HepG2 (cell line): Measurements from ENCODE around the gene CEBPB. TPM values are rescaled to one million over a fixed set of nuclear protein-coding genes. Genes with fewer than 3 reads are reported as not detected.

Experiments
- ARNT2 ChIP-seq: sonication (generic); formaldehyde crosslinking; IDR thresholded peaks from 2 replicates; pipeline ENCODE4 v1.8.0; 2022; ENCODE audit warnings: mild to moderate bottlenecking, low read depth, missing genetic modification reagents, moderate library complexity
- ATM ChIP-seq: fragments of 450-650 bp; IDR thresholded peaks from 2 replicates; pipeline ENCODE4 v1.7.1; 2017; ENCODE audit warnings: mild to moderate bottlenecking, borderline replicate concordance
- ELF1 ChIP-seq: sonication (generic); formaldehyde crosslinking; IDR thresholded peaks from 2 replicates; pipeline ENCODE4 v1.4.0; 2020; ENCODE audit warnings: missing genetic modification reagents
- GFI1 ChIP-seq: sonication (generic); formaldehyde crosslinking; IDR thresholded peaks from 2 replicates; pipeline ENCODE4 v1.5.0; 2020; ENCODE audit warnings: missing genetic modification reagents, mild to moderate bottlenecking, borderline replicate concordance
- HNF1A ChIP-seq, 2 experiments: sonication (generic) in 1 of 2; formaldehyde crosslinking in 1 of 2; IDR thresholded peaks; 2 replicates each; pipeline versions ENCODE4 v1.4.0 to v1.6.1; 2016 to 2020; ENCODE audit warnings: borderline replicate concordance in 1 of 2, low read depth in 1 of 2, mild to moderate bottlenecking in 1 of 2, missing genetic modification reagents in 1 of 2
- ISX ChIP-seq: sonication (generic); formaldehyde crosslinking; conservative IDR thresholded peaks from 2 replicates; pipeline ENCODE4 v1.5.0; 2020; ENCODE audit warnings: missing genetic modification reagents
- KDM5A ChIP-seq: fragments of 200-600 bp; sonication (generic); IDR thresholded peaks from 2 replicates; pipeline ENCODE4 v1.7.0; 2018; ENCODE audit warnings: antibody characterized with exemption, mild to moderate bottlenecking, low read length, borderline replicate concordance
- NFE2 ChIP-seq: sonication (generic); formaldehyde crosslinking; IDR thresholded peaks from 2 replicates; pipeline ENCODE4 v1.4.0; 2020; ENCODE audit warnings: missing genetic modification reagents
- NR2F6 ChIP-seq, 2 experiments: IDR thresholded peaks; 2 replicates each; pipeline ENCODE4 v1.6.1; 2016; ENCODE audit warnings: antibody characterized with exemption in 1 of 2, mild to moderate bottlenecking in 1 of 2
- PCBP2 ChIP-seq: fragments of 200-400 bp; formaldehyde crosslinking; optimal IDR thresholded peaks from 2 replicates; pipeline ENCODE3; 2018; ENCODE audit warnings: low read length, low read depth; ENCODE audit not compliant: poor library complexity, severe bottlenecking
- RCOR2 ChIP-seq: IDR thresholded peaks from 2 replicates; pipeline ENCODE4 v1.6.1; 2016; ENCODE audit warnings: missing biosample characterization, missing genetic modification reagents
- ZNF232 ChIP-seq: sonication (generic); formaldehyde crosslinking; IDR thresholded peaks from 2 replicates; pipeline ENCODE4 v1.4.0; 2020; ENCODE audit warnings: missing genetic modification reagents, borderline replicate concordance
- ZNF432 ChIP-seq: sonication (generic); formaldehyde crosslinking; IDR thresholded peaks from 2 replicates; pipeline ENCODE4 v1.5.0; 2020; ENCODE audit warnings: missing genetic modification reagents, mild to moderate bottlenecking, borderline replicate concordance
- ZNF547 ChIP-seq: sonication (generic); formaldehyde crosslinking; IDR thresholded peaks from 2 replicates; pipeline ENCODE4 v1.5.1; 2020; ENCODE audit warnings: mild to moderate bottlenecking, missing genetic modification reagents
- ZSCAN9 ChIP-seq: IDR thresholded peaks from 2 replicates; pipeline ENCODE4 v1.6.1; 2016; ENCODE audit warnings: borderline replicate concordance
- polyA plus RNA-seq, 8 experiments: library from polyadenylated mRNA; depleted of rRNA in 3 of 8; stranded (reverse) in 7 of 8; unstranded in 1 of 8; fragments of >200 nt; fragmentation: Illumina TruSeq in 4 of 8; extraction: Trizol in 4 of 8; gene quantifications; 2 replicates each; pipeline versions ENCODE4 v1.2.1 to v1.2.3, GENCODE V29; 2011 to 2016; ENCODE audit warnings: low read depth in 4 of 8, missing spikeins in 1 of 8, mixed read lengths in 1 of 8; ENCODE audit not compliant: insufficient read depth in 1 of 8
- total RNA-seq, 5 experiments: library from RNA; depleted of rRNA; stranded (reverse); fragments of >200 nt; fragmentation: Illumina TruSeq; extraction: Trizol; gene quantifications; 2 replicates each; pipeline ENCODE4 v1.2.3, GENCODE V29; 2016; ENCODE audit warnings: low read depth in 1 of 5
- TF ChIP-seq, protein P1 (sequence below): sonication (generic); formaldehyde crosslinking; IDR thresholded peaks from 2 replicates; pipeline ENCODE4 v1.9.0; 2021; ENCODE audit warnings: missing genetic modification reagents, mild to moderate bottlenecking, borderline replicate concordance
- TF ChIP-seq, protein P2 (sequence below): sonication (generic); formaldehyde crosslinking; IDR thresholded peaks from 2 replicates; pipeline ENCODE4 v1.5.0; 2020; ENCODE audit warnings: missing genetic modification reagents
- TF ChIP-seq, protein P3 (sequence below): sonication (generic); formaldehyde crosslinking; IDR thresholded peaks from 2 replicates; pipeline ENCODE4 v1.5.0; 2020; ENCODE audit warnings: missing genetic modification reagents, mild to moderate bottlenecking, borderline replicate concordance

The CEBPB gene
- total and polyA plus RNA-seq, 2 of the 13 experiments (the other 11 are each of a cell fraction or from before 2014, with no cell fraction given), result 18.5 to 28.2 TPM

DNA sequence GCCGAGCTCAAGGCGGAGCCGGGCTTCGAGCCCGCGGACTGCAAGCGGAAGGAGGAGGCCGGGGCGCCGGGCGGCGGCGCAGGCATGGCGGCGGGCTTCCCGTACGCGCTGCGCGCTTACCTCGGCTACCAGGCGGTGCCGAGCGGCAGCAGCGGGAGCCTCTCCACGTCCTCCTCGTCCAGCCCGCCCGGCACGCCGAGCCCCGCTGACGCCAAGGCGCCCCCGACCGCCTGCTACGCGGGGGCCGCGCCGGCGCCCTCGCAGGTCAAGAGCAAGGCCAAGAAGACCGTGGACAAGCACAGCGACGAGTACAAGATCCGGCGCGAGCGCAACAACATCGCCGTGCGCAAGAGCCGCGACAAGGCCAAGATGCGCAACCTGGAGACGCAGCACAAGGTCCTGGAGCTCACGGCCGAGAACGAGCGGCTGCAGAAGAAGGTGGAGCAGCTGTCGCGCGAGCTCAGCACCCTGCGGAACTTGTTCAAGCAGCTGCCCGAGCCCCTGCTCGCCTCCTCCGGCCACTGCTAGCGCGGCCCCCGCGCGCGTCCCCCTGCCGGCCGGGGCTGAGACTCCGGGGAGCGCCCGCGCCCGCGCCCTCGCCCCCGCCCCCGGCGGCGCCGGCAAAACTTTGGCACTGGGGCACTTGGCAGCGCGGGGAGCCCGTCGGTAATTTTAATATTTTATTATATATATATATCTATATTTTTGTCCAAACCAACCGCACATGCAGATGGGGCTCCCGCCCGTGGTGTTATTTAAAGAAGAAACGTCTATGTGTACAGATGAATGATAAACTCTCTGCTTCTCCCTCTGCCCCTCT is 1.1 kb downstream of the CEBPB start (continued):
- no peak for TF ChIP-seq GFI1 (CRISPR knock-in tag)
- TF ChIP-seq ZSCAN9, result 0 out of 2 replicates have a peak, but pooled peaks have one; percentile 25
- 0 out of 2 replicates have a peak, but pooled peaks have one; percentile 29 for TF ChIP-seq ZNF232
- no peak for TF ChIP-seq RCOR2 (CRISPR knock-in tag)
- peak; percentile 89 for TF ChIP-seq ARNT2 (CRISPR knock-in tag)
- TF ChIP-seq PCBP2, result no peak
- no peak for TF ChIP-seq ZNF547 (CRISPR knock-in tag)
- TF ChIP-seq HNF1A (IDR thresholded peaks at IDR 0.05; ENCODE audit: low read depth), result no peak
- TF ChIP-seq HNF1A (CRISPR knock-in tag; IDR thresholded peaks at IDR 0.05; ENCODE audit: borderline replicate concordance), result peak; percentile 19; the same call in 1 of the 2 replicates
- TF ChIP-seq, protein P1, sequence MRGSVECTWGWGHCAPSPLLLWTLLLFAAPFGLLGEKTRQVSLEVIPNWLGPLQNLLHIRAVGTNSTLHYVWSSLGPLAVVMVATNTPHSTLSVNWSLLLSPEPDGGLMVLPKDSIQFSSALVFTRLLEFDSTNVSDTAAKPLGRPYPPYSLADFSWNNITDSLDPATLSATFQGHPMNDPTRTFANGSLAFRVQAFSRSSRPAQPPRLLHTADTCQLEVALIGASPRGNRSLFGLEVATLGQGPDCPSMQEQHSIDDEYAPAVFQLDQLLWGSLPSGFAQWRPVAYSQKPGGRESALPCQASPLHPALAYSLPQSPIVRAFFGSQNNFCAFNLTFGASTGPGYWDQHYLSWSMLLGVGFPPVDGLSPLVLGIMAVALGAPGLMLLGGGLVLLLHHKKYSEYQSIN, result 0 out of 2 replicates have a peak, but pooled peaks have one; percentile 36
- TF ChIP-seq KDM5A, result no peak
- no peak for TF ChIP-seq ELF1 (CRISPR knock-in tag)
- no peak for TF ChIP-seq ZNF432 (CRISPR knock-in tag)
- TF ChIP-seq NR2F6 (IDR thresholded peaks at IDR 0.05), result no peak
- TF ChIP-seq NR2F6 (CRISPR knock-in tag; IDR thresholded peaks at IDR 0.05), result 0 out of 2 replicates have a peak, but pooled peaks have one; percentile 25
- TF ChIP-seq ISX, result peak; percentile 82; the same call in 1 of the 2 replicates
- TF ChIP-seq NFE2 (CRISPR knock-in tag), result no peak
- TF ChIP-seq, protein P2, sequence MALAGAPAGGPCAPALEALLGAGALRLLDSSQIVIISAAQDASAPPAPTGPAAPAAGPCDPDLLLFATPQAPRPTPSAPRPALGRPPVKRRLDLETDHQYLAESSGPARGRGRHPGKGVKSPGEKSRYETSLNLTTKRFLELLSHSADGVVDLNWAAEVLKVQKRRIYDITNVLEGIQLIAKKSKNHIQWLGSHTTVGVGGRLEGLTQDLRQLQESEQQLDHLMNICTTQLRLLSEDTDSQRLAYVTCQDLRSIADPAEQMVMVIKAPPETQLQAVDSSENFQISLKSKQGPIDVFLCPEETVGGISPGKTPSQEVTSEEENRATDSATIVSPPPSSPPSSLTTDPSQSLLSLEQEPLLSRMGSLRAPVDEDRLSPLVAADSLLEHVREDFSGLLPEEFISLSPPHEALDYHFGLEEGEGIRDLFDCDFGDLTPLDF (CRISPR knock-in tag), result no peak
- TF ChIP-seq, protein P3, sequence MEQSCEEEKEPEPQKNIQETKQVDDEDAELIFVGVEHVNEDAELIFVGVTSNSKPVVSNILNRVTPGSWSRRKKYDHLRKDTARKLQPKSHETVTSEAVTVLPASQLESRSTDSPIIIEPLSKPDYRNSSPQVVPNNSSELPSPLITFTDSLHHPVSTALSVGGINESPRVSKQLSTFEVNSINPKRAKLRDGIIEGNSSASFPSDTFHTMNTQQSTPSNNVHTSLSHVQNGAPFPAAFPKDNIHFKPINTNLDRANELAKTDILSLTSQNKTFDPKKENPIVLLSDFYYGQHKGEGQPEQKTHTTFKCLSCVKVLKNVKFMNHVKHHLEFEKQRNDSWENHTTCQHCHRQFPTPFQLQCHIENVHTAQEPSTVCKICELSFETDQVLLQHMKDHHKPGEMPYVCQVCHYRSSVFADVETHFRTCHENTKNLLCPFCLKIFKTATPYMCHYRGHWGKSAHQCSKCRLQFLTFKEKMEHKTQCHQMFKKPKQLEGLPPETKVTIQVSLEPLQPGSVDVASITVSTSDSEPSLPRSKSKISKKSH (CRISPR knock-in tag), result no peak; the same call in 1 of the 2 replicates
- TF ChIP-seq ATM, result no peak
